Left lobe of liver (tissue), 2 donors: Measurements from ENCODE around the gene ACER1. TPM values are rescaled to one million over a fixed set of nuclear protein-coding genes. Genes with fewer than 3 reads are reported as not detected.
"Not testable (repeated sequence)": the region's sequence is repeated elsewhere in the genome, so short reads cannot be mapped to it uniquely, and the experiment has no call there.

Experiments
- ATAC-seq: fragments of 200-7000 bp; cut with Tn5 transposase; one replicate; pipeline ENCODE4 v1.9.1; 2020; ENCODE audit warnings: mild to moderate bottlenecking, moderate library complexity
- DNase-seq: peaks from one replicate; pipeline ENCODE4 v3.0.0-alpha.2; 2020; ENCODE audit warnings: low spot score
- total RNA-seq: library from RNA; stranded (reverse); gene quantifications from one replicate; pipeline ENCODE4 v1.2.1, GENCODE V29; 2021
- donor health status: DM: no; HTN: no; CAD: no; lungs with moderate emphysema.
- donor health status: DM: no; HTN: yes; CAD: no.

The ACER1 gene
- total RNA-seq, 1 donor from 2014 or later = 0.88 TPM

DNA sequence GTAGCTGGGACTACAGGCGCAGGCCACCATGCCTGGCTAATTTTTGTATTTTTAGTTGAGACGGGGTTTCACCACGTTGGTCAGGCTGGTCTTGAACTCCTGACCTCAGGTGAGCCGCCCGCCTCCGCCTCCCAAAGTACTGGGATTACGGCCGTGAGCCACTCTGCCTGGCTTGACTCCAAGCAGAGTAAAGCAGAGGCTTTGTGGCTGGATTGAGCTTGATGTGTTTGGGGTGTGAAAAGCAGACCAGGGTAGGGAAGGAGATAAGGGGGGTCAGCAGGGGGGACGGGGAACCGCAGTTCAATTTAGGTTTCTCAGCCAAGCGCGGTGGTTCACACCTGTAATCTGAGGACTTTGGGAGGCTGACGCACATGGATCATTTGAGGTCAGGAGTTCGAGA lies 23.8 kb upstream of the ACER1 start:
- ATAC-seq (no peak), DNase-seq (no peak)

- DNase-seq, ATAC-seq: not testable (repeated sequence)
Observed at GRCh38 chr19:6355321-6356040, 22.1 kb upstream of the ACER1 start.

DNA sequence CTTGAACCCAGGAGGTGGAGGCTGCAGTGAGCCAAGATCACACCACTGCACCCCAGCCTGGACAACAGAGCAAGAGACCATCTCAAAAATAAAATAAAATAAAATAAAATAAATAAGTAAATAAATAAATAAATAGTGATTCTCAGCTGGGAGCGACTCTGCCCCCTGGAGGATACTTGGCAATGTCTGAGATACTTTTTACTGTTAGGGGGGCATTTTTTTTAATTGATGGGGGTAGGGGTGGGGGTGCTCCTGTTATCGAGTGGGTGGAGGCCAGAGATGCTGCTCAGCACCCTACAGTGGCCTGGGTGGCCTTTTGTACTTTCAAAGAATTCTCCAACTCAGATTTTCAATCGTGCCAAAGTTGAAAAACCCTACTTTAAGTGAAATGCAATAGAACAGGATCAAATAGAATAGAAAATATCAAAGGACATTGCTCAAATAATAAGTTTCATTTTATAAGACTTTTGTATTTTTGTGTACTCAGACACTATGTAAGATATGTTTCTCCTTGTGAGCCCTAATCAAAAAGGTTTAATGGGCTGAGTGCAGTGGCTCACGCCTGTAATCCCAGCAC lies 20.8 kb upstream of the ACER1 start:
- ATAC-seq (no peak), DNase-seq (no peak)

- DNase-seq (no peak), ATAC-seq (no peak)
Observed at GRCh38 chr19:6352381-6353165, 19.2 kb upstream of the ACER1 start.

DNA sequence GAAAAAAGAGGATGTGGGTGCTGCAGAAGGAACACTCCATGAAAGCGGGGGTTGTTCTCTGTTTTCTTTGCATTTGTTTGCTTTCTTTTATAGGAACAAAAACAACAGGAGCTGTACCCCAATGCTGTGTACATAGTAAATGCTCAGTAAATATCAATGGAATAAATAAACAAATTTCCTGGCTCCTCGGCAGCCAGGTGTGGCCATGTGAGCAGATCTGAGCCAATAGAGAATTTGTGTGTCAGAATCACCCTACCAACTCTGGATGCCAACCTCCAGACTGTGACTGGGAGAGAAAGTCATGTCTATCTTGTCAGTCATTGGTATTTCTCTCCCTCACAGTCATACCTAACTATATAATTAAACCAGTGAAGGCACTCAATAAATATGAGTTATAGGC lies 17.3 kb upstream of the ACER1 start:
- ATAC-seq (no peak), DNase-seq (no peak)

DNA sequence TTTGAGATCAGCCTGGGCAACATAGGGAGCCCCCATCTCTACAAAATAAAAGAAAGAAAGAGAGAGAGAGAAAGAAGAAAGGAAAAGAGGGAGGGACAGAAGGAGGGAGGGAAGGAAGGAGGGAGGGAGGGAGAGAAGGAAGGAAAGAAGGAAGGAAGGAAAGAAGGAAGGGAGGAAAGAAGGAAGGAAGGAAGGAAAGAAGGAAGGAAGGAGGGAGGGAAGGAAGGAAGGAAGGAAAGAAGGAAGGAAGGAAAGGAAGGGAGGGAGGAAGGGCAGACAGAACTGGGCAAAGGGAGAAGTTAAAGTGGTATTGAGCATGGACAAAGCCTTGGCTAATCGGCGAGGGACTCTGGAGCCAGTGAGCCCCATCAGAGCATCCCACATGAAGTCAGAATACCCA lies 15.9 kb upstream of the ACER1 start:
- ATAC-seq, DNase-seq: not testable (repeated sequence)

GRCh38 chr19:6343462-6343861 lies 10.1 kb upstream of the ACER1 start:
- DNase-seq = no peak
- no peak for ATAC-seq

DNA sequence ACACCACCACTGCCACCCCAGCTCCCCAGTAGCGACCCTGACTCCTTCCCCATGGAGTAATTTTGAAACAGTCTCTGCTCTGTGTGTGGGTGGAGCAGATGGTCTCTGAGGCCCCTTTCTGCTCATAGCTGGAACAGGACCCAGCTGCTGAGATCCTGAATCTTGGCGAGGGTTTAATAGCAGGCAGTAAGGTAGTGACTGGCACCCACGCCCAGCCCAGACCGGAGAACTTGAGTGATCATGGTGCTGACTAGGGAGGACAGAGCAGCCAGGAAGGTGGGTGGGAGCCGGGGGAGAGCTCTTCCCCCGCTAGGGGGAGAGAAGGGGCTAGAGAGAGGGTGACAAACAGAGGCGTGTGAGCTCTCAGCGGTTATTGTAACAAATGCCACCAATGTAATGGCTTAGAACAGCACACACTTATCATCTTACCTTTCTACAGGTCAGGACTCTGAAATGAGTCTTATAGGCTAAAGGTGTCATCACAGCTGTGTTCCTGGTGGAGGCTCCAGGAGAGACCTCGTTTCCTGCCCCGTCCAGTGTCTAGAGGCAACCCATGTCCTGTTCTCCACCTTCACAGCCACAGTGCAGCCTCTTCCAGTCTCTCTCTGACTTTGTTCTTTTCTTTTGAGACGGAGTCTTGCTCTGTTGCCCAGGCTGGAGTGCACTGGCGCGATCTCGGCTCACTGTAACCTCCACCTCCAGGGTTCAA lies 7.2 kb upstream of the ACER1 start:
- no peak for ATAC-seq
- no peak for DNase-seq

GRCh38 chr19:6334490-6335285 lies 1.3 kb upstream of the ACER1 start:
- no peak for ATAC-seq
- DNase-seq = no peak

- DNase-seq = no peak
- ATAC-seq = no peak
Observed at GRCh38 chr19:6326815-6327214, 6.6 kb downstream of the ACER1 start.

- no peak for DNase-seq
- ATAC-seq = no peak
Observed at GRCh38 chr19:6325614-6326013, 7.8 kb downstream of the ACER1 start.

DNA sequence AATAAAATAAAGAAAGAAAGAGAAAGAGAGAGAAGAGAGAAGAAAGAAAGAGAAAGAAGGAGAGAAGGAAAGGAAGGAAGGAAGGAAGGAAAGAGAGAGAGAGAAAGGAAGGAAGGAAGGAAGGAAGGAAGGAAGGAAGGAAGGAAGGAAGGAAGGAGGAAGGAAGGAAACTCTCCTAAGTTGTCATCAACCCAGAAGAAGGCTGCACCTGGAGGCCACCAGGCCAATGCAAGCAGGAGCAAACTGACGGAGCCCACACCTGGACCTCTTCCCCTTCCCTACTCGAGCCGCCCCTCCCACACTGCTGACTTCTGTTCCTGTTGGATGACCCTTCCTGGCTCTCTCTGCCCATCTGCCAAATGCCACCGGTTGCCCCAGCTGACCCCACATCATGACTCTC lies 8.7 kb downstream of the ACER1 start:
- ATAC-seq = no peak
- DNase-seq = no peak

- ATAC-seq = no peak
- DNase-seq = no peak
Observed at GRCh38 chr19:6322284-6322683, 11.1 kb downstream of the ACER1 start.

DNA sequence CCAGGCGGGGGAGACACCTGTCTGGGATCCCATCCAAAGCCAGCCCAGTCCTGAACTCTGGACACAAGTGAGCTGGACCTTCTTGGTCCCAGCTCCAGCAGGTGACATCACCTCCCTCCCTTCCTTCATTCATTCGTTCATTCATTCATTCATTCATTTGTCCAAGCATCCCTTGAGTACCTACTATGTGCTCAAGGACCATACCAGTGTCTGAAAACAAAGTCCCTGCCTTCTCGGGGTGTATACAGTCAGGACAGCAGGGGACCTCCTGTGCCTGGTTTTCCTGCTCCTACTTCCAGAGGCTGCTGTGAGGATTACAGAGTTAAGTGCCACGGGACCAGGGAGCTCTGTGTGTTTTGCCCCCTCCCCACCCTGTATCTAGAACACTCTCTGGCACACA lies 14.0 kb downstream of the ACER1 start:
- ATAC-seq (no peak), DNase-seq (no peak)

DNA sequence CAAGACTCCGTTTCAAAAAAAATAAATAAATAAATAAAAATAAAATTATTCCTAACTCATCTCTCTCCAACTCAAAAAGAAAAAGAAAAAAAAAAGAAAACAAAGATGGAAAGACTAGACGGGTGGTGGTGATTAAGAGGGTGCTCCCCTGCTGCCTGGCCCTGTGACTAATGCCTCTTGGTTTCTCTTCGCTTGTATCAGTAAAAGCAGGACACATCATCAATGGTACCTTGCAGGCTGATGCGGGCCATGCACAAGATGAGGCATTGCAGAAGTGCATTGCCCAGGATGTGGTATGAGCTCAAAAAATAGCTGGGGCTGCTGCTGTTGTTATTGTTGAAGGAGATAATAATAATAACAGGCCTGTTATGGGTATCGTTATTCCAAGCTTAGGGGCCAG lies 14.6 kb downstream of the ACER1 start:
- no peak for ATAC-seq

GRCh38 chr19:6315646-6316045 lies 17.8 kb downstream of the ACER1 start:
- not testable (repeated sequence) for ATAC-seq, DNase-seq

More for the DNA sequence above, 14.6 kb downstream of the ACER1 start:
- no peak for DNase-seq

DNA sequence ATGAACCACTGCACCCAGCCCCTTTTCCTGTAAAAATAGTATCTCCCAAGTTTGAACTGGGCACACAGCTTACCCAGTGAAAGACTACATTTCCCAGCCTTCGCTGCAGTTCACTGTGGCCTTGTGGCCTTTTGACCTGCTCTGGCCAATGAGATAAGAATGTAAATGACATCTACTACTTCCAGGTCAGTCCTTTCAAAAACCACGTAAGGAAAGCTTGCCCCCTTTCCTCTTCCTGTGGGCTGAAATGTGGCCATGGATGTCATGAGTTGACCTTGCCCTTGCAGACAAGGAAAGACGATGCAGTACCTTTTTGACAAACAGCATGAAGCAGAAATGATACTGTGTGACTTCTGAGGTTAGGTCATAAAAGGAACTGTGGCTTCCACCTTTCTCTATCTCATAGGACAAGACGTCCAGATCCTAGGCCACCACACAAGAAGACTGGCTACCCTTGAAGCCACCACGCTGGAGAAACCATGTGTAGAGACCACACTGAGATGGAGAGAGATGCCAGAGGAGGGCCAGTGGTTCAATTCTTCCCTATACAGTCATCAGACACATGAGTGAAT lies 19.9 kb downstream of the ACER1 start:
- no peak for DNase-seq
- ATAC-seq = no peak

- no peak for DNase-seq
- no peak for ATAC-seq
Observed at GRCh38 chr19:6312018-6312417, 21.4 kb downstream of the ACER1 start.

DNA sequence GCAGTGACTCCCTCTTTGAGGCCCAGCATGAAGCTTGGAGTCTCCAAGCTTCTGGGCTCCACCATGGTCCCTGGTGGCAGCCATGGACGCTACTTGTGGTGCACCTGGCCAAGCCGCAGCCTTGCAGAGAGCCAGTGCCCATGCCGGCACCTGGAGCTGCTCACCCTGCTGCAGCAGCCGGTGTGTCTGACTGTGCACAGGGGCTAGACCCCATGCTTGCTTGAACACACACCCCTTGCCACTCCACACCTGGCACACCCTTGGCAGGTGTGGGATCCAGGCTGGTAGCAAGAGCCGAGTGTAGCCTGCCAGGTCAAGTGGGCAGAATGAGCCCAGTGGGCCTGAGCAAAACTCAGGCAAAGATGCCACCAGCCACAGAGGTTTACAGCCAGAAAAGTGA lies 35.0 kb downstream of the ACER1 start:
- DNase-seq (no peak), ATAC-seq (no peak)

GRCh38 chr19:6297202-6297601 lies 36.2 kb downstream of the ACER1 start:
- no peak for DNase-seq
- no peak for ATAC-seq
